IPS-NIHi11 (cell line): ENCODE results near the gene NUDT19.
"Not testable (repeated sequence)": the region's sequence is repeated elsewhere in the genome, so short reads cannot be mapped to it uniquely, and the experiment has no call there.

Source experiments
- DNase-seq: peaks from one replicate; pipeline ENCODE4 v3.0.0; 2012; ENCODE audit warnings: mixed read lengths, low spot score

Gene NUDT19

GRCh38 chr19:32691291-32691951, at the start of gene NUDT19:
Gene NUDT19 (plus strand): TSS chr19:32691821. CDS start chr19:32691961, 140 bp downstream.
- DNase-seq: no peak

GRCh38 chr19:32642771-32643170, 48.9 kb upstream of the NUDT19 start:
- no peak for DNase-seq

GRCh38 chr19:32646556-32646955, 45.1 kb upstream of the NUDT19 start:
- no peak for DNase-seq

DNA sequence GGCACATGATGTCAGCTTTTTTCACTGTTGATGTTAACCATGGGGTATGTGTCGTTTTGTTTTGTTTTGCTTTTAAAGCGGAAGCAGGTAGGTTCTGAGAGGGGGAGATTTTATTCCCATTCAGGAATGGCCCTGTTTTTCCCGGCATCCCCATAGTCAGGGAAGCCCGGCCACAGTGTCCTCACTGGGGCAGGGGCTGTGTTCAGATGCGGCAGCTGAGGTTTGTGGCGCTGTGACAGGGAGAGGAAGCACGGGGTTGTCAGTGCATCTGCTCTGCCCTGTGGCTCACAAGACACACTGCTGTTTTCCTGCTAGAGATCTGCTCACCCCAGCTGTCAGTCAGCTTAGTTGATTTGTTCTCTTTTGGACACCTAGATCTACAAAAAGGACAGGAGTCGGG, 44.3 kb upstream of the NUDT19 start:
- DNase-seq: no peak

DNA sequence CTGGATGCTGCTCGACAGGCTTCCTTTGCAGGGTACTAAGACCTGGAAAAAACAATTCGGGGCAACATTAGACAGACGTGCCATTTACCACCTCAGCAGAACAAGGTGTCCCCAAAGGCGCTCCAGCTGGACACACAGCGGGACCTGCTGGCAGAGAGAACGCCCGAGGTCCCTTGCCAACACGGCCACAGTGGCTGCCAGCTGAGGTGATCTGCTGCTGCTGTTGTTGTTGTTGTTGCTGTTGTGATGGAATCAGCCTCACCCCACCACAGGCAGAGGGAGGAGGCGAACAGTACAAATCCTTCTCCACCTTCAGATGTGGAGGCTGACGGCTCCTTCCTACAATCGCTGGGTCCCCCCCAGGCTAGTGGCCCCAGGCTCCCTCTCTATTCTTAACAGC, 41.9 kb upstream of the NUDT19 start:
- DNase-seq: no peak

DNA sequence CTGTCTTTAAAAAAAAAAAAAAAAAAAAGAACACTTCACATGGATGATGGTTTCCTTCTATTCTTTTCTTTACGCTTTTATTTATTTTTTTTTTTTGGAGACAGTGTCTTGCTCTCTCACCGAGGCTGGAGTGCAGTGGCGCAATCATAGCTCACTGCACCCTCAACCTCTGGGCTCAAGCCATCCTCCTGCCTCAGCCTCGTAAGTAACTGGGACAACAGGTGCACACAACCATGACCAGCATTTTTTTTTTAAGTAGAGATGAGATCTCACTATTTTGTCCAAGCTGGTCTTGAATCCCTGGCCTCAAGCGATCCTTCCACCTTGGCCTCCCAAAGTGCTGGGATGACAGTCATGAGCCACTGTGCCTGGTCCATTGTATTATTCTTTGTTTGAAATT, 41.0 kb upstream of the NUDT19 start:
- no peak for DNase-seq

GRCh38 chr19:32651729-32652140, 39.9 kb upstream of the NUDT19 start:
- peak; percentile 91 for DNase-seq

DNA sequence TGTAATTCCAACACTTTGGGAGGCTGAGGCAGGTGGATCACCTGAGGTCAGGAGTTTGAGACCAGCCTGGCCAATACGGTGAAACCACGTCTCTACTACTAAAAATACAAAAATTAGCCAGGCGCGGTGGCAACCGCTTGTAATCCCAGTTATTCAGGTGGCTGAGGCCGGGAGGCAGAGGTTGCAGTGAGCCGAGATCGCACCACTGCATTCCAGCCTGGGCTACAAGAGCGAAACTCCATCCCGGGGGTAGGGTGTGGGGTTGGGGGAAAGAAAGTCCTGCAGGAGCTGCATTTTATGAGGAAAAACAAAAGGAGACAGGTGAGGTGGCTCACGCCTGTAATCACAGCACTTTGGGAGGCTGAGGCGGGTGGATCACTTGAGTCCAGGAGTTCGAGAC, 39.3 kb upstream of the NUDT19 start:
- DNase-seq: not testable (repeated sequence)

DNA sequence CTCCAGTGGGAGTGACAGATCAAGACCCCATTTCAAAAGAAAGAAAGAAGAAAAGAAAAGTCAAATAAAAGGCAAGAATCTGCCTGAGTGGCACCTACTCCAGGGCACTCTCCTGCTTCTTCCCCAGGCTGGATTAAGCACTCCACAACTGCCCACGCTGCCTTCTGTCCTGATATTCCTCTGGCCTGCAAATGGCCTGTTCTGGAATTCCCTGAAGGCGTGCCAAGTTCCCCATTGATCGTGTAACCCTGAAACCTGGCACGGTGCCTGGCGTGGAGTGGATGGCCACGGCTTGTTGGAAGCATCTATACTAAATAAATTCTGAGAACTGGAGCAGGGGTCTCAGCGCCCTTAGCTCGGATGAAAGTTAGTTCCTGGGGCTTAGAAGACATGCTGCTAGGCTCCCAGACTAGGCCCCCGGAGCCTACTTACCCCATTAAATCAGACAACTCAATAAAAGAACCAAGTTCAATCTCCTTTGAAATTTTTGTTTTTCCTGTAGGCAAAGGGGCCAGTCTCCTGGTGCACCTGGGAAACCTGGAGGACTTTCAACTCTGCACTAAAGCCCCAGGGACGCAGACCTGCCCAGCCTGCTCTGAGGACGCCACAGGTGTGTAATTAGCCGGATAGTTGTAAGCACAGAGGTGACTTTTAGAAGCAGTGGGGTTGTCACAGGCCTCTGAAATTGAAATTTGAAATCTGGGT, 38.6 kb upstream of the NUDT19 start:
- DNase-seq: no peak

DNA sequence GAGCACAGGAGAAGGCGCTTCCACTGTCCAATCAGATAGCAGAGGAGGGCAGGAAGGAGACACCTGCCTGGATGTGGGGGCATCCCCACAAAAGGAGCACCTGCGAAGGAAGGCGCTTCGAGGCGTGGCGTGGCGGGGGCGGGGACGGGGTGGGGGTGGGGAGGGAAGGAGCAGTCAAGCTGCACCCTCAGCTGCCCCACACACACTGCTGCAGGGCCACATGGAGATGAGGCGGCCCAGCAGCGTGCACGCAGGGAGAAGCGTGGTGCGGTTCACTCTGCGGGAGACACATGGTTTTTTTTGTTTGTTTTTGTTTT, 38.1 kb upstream of the NUDT19 start:
- peak; percentile 34 for DNase-seq

- not testable (repeated sequence) for DNase-seq
These were observed 35.2 kb upstream of the NUDT19 start for GRCh38 chr19:32656379-32656778.

DNA sequence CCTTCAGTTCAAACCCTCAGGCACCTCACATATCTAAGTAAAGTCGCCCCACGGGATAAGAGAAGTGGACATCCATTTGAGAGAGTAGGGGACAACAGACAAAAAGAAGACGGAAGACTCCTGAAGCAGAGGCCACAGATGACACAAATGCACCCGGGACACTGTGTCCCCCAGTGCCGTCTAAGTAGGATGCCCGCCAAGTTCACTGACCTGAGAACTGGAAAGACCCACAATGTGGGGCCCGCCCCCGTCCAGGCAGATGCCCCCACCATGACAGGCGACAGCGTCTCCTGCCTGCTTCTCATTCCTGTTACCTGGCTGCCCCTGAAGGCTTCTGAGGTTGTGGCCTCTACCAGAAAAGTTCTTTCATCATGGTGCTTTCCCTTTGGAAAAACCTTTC, 33.5 kb upstream of the NUDT19 start:
- DNase-seq: no peak

DNA sequence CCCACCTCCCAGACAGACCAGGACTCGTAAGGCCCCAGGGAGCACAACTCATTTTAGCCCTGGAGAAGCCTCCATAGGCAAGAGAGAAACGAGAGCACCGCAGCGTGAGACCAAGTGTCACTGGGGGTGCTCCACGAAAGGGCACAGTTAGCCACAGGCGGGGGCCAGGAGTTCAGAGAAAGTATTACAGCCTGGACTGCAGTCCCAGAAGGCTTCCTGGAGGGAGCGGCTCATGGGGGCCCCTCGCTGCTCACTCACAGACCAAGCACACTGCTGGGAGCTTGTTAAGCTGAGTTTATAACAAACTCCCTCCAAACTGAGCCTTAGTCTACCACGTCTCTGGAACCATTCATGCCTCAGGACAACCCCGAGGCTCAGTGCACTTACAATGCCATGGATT, 33.1 kb upstream of the NUDT19 start:
- DNase-seq: no peak

DNA sequence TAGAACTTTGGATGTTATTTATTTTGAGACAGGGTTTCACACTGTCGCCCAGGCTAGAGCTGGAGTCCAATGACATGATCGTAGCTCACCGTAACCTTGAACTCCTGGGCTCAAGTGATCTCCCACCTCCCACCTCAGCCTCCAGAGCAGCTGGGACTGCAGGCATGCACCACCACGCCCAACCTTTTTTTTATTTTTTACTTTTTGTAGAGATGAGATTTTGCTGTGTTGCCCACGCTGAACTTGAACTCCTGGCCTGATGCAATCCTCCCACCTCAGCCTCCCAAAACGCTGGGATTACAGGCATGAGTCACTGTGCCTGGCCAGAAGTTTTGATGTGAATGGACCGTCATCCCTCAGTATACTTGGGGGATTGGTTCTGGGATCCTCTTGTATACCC, 30.3 kb upstream of the NUDT19 start:
- DNase-seq: no peak

DNA sequence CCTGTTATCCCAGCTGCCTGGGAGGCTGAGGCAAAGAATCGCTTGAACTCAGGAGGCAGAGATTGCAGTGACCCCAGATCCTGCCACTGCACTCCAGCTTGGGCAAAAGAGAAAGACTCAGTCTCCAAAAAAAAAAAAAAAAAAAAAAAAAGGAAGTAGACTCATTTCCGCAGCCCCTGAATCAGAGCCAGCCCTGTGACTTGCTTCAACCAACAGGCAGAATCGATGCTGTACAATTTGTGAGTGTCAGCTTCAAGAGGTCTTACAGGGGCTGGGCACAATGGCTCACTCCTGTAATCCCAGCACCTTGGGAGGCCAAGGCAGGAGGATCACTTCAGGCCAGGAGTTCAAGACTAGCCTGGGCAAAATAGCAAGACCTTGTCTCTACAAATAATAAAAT, 29.4 kb upstream of the NUDT19 start:
- DNase-seq: no peak

DNA sequence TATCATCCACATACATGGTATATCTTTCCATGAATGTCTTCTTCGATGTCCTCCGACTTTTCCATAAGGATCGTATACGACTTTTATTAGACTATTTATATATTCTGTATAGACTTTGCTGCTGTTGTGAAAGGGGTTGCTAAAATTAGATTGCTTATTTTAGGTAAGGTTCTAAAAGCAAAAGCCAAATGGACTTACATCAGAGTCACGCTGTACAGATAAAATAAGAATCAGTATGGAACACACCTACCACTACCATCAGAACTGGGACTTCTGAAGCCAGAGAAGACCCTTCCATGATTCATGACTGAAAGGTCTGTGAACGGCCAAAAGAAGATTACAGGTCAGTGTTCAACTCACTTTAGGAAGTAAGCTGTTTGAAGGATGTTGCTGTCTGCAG, 25.5 kb upstream of the NUDT19 start:
- no peak for DNase-seq

DNA sequence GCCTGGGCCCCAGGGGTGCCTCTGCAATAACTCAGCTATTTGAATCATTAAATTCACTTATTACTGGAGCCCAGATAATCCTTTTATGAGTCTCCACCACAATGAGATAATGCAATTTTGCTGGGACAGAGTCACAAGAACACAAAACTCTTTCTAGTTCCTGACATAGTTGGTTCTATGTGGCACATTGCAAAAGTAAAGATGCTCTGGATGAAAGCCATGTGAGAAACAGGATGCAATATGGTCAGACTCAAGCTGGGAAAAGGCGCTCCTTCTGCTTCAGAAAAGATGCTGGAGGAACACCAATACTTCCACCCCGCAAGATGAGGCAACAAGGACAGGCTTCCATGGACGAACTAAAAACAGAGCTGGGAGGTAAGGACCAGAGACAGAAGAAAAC, 22.3 kb upstream of the NUDT19 start:
- DNase-seq: no peak

DNA sequence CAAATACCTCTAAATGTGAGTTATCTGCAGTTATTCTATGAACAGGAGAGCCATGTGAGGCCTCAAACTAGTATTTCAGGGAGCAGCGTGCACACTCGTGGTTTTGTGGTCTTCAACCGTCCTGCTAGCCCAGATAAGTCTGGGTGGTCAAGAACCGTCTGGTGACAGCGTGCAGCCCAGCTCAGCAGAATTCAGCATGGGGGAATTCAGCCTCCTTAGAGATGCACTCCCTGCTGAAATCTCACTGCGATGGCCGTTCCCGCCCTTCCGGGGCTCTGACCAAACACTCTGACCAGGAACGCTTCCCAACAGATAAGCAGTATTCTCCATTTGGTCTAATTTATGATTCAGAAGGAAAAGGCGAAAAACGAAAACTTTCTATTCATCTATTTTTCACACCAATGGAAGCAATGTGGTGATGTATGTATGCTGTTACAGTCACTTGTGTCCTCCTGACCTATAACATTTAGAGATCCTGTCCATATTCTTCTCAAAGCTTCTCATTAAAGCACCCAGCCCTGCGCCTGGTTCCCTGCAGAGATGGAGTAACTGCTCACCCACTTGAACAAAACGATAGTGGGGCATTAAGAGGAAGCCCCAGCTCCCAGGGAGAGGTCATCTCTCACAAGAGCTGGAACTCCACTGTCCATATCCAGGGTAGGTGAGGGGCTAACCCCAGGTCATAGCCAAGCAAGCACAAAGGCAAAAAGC, 19.6 kb upstream of the NUDT19 start:
- no peak for DNase-seq

DNA sequence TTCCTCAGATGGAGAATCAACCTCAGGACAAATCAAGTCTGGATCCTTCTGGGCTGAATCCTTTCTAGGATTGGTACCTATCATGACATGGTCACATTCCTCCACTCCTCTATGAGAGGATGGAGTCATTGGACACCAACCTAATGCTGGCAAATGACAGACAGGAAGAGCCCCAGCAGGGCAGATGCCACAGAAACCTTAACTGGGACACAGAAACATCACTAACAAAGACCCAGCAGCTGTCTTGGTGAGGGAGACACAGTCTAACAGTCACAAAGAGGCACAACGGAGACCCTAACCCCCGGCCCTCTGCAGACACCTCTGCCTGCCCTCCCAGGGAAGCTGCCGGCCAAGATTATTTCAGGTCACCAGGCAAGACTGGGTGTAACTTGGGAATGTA, 18.8 kb upstream of the NUDT19 start:
- DNase-seq: no peak

DNA sequence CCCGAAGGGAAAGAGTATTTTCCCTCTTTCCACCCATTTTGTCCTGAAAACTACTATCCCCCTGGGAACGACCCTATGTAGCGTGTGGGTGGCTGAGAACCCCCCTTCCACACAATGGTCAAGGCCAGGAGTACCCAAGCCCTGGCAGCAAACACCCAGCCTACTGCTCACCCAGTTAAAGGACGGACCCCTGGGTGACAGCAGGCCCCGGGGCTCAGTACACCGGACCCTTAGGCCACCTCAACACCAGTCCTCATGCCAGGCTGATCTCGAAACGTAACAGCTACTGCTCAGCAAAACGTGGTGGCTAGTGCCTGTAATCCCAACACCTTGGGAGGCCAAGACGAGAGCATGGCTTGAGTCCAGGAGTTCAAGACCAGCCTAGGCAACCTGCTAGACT, 18.0 kb upstream of the NUDT19 start:
- DNase-seq: no peak

DNA sequence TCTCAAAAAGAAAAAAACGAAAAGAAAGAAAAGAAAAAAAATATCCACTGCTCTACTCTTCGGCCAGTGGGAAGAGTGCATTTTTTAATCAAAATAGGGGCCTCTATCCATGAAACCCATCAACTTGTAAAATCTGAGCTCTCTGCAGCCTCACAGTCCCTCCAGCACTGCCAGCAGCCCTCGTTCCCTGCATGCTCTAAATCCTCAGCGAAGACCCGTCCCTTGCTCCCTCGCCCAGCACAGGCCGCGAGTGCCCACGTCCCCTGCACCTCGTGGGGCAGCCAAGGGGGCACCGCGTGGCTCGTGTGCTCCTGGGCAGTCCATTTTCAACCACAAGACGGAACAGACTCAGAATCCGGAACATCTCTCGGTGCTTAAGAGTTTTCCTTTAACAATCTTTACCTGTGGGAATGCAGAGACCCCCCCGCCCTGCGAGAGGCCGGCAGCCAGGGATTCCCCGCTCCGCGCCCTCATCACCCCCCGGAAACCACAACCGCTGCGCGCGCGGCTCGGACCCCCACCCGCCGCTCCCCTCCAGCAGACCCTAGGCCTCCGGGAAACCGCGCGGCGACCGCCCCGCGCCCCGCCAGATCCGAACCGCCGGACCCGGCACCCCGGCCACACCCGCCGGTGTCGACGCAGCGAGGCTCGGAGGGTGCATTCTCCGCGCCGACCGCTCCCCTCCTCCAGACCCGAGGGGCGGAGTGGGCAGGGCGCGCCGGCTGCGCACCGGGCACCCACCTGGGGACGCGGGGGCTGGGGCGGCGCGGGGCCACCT, 17.3 kb upstream of the NUDT19 start:
- DNase-seq: no peak

- DNase-seq: peak; percentile 96
These were observed 16.5 kb upstream of the NUDT19 start, which contains the start of gene ANKRD27 for GRCh38 chr19:32674931-32675719. Gene ANKRD27 (minus strand): TSS chr19:32675180. CDS start chr19:32659015, 16,165 bp downstream.
